ENCODE data around the gene CCDC85B. TPM values are rescaled to one million over a fixed set of nuclear protein-coding genes. Genes with fewer than 3 reads are reported as not detected.

Gene CCDC85B
- total and polyA plus RNA-seq, 8 donors: 7.0 to 68.9 (median 29.7) TPM

DNA sequence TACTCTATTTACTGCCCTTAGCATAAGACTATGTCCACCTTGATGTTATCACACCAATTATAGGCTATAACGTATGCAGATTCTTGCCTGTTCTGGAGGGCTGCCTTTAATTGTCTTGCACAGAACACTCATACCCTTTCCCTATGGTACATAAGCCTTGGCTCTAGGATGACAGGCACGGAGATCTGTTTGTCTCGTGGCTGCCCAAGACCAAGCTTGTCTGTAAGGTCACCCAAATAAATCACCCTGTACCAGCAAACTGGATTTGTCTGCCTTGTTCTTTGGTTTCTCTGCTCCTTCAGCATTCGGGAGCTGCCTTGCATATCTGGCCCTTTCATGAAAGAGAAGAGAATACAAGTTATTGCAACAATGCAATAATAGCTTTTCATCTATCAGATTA lies 47.3 kb downstream of the CCDC85B start:
- Histone ChIP-seq H3K4me3 (no peak overlapping the region), H3K4me1 (no peaks in the 10 kb centered on the region), H3K27me3 (peaks cover 0 to 45% (median 4%) of the 10 kb centered on the region in 3 donors), H3K27ac (no peak overlapping the region), H3K9me3 (no peaks in the 10 kb centered on the region), H3K36me3 (no peaks in the 10 kb centered on the region)
- intact Hi-C loops (cut with DNase I; ENCODE audit: low total_unique reads): no loop called here
- TF ChIP-seq POLR2A (IDR thresholded peaks at IDR 0.05) (no peak), EP300 (IDR thresholded peaks at IDR 0.05) (no peak), POLR2AphosphoS5 (IDR thresholded peaks at IDR 0.05) (no peak)
- TF ChIP-seq, protein P1, sequence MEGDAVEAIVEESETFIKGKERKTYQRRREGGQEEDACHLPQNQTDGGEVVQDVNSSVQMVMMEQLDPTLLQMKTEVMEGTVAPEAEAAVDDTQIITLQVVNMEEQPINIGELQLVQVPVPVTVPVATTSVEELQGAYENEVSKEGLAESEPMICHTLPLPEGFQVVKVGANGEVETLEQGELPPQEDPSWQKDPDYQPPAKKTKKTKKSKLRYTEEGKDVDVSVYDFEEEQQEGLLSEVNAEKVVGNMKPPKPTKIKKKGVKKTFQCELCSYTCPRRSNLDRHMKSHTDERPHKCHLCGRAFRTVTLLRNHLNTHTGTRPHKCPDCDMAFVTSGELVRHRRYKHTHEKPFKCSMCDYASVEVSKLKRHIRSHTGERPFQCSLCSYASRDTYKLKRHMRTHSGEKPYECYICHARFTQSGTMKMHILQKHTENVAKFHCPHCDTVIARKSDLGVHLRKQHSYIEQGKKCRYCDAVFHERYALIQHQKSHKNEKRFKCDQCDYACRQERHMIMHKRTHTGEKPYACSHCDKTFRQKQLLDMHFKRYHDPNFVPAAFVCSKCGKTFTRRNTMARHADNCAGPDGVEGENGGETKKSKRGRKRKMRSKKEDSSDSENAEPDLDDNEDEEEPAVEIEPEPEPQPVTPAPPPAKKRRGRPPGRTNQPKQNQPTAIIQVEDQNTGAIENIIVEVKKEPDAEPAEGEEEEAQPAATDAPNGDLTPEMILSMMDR (IDR thresholded peaks at IDR 0.05): no peak
- WGBS, 5 donors: 33 to 62% (median 51%) methylated on average over 4 of the region's 4 CpGs
- no peak for DNase-seq

Other genes with a start within 250 kb of the CCDC85B start
- gene RELA, start 227.8 kb upstream of the CCDC85B start, total RNA-seq: 10 to 100 TPM; 27.4 to 68.8 (median 54.0) TPM
- 10 to 100 TPM; 37.9 to 56.8 (median 39.2) TPM for gene RELA, start 227.8 kb upstream of the CCDC85B start, polyA plus RNA-seq
- 10 to 100 TPM; 13.3 to 99.1 (median 58.7) TPM for gene KAT5, start 178.4 kb upstream of the CCDC85B start, total RNA-seq
- gene KAT5, start 178.4 kb upstream of the CCDC85B start, polyA plus RNA-seq: 10 to 100 TPM; 51.5 to 76.8 (median 53.5) TPM
- gene RNASEH2C, start 169.9 kb upstream of the CCDC85B start, total RNA-seq: 100 to 1,000 TPM in 1 of 5 donors, 10 to 100 TPM in 4; 14.1 to 171 (median 49.0) TPM
- gene RNASEH2C, start 169.9 kb upstream of the CCDC85B start, polyA plus RNA-seq: 10 to 100 TPM; 69.2 to 86.4 (median 83.9) TPM
- gene AP5B1, start 109.7 kb upstream of the CCDC85B start, total RNA-seq: 10 to 100 TPM in 4 of 5 donors, 1 to 10 TPM in 1; 7.3 to 44.9 (median 19.6) TPM
- 1 to 10 TPM; 3.6 to 5.1 (median 3.7) TPM for gene AP5B1, start 109.7 kb upstream of the CCDC85B start, polyA plus RNA-seq
- gene OVOL1, start 103.6 kb upstream of the CCDC85B start, total RNA-seq: 100 to 1,000 TPM in 1 of 5 donors, 10 to 100 TPM in 1, 1 to 10 TPM in 2, not detected in 1; 1.2 to 120 (median 9.9) TPM
- gene OVOL1, start 103.6 kb upstream of the CCDC85B start, polyA plus RNA-seq: 1 to 10 TPM in 2 of 3 donors, under 1 TPM in 1; 0.92 to 7.8 (median 1.3) TPM
- 1 to 10 TPM in 2 of 5 donors, under 1 TPM in 1, not detected in 2; 0.29 to 1.4 (median 1.3) TPM for gene SNX32, start 56.7 kb upstream of the CCDC85B start, total RNA-seq
- gene SNX32, start 56.7 kb upstream of the CCDC85B start, polyA plus RNA-seq: under 1 TPM; 0.25 to 0.90 (median 0.61) TPM
- gene CFL1, start 32.5 kb upstream of the CCDC85B start, total RNA-seq: 1,000 to 10,000 TPM in 1 of 5 donors, 100 to 1,000 TPM in 4; 389 to 1,430 (median 677) TPM
- 100 to 1,000 TPM; 534 to 874 (median 658) TPM for gene CFL1, start 32.5 kb upstream of the CCDC85B start, polyA plus RNA-seq
- gene MUS81, start 30.2 kb upstream of the CCDC85B start, total RNA-seq: 100 to 1,000 TPM in 2 of 5 donors, 10 to 100 TPM in 3; 26.4 to 162 (median 81.1) TPM
- gene MUS81, start 30.2 kb upstream of the CCDC85B start, polyA plus RNA-seq: 10 to 100 TPM; 32.7 to 64.6 (median 32.9) TPM
- 10 to 100 TPM; 21.0 to 34.4 (median 23.3) TPM for gene EFEMP2, start 17.9 kb upstream of the CCDC85B start, total RNA-seq
- gene EFEMP2, start 17.9 kb upstream of the CCDC85B start, polyA plus RNA-seq: 10 to 100 TPM; 31.8 to 37.9 (median 36.0) TPM
- 1 to 10 TPM in 2 of 5 donors, under 1 TPM in 1, not detected in 2; 0.58 to 2.2 (median 1.1) TPM for gene CTSW, start 10.8 kb upstream of the CCDC85B start, total RNA-seq
- gene CTSW, start 10.8 kb upstream of the CCDC85B start, polyA plus RNA-seq: 1 to 10 TPM in 2 of 3 donors, under 1 TPM in 1; 0.43 to 2.7 (median 1.6) TPM
- gene FIBP, start 2.2 kb upstream of the CCDC85B start, total RNA-seq: 100 to 1,000 TPM in 2 of 5 donors, 10 to 100 TPM in 3; 25.4 to 488 (median 74.3) TPM
- 10 to 100 TPM; 45.2 to 76.5 (median 66.0) TPM for gene FIBP, start 2.2 kb upstream of the CCDC85B start, polyA plus RNA-seq
- gene FOSL1, start 9.7 kb downstream of the CCDC85B start, total RNA-seq: 10 to 100 TPM in 1 of 5 donors, 1 to 10 TPM in 2, not detected in 2; 1.7 to 43.3 (median 1.9) TPM
- gene FOSL1, start 9.7 kb downstream of the CCDC85B start, polyA plus RNA-seq: 10 to 100 TPM in 2 of 3 donors, 1 to 10 TPM in 1; 7.0 to 14.7 (median 14.1) TPM
- gene C11orf68, start 28.4 kb downstream of the CCDC85B start, total RNA-seq: 10 to 100 TPM in 3 of 5 donors, 1 to 10 TPM in 2; 3.1 to 16.8 (median 10.1) TPM
- 10 to 100 TPM; 26.9 to 31.3 (median 29.6) TPM for gene C11orf68, start 28.4 kb downstream of the CCDC85B start, polyA plus RNA-seq
- 100 to 1,000 TPM in 1 of 5 donors, 10 to 100 TPM in 4; 13.3 to 133 (median 49.2) TPM for gene DRAP1, start 28.8 kb downstream of the CCDC85B start, total RNA-seq
- 10 to 100 TPM; 64.0 to 89.2 (median 77.9) TPM for gene DRAP1, start 28.8 kb downstream of the CCDC85B start, polyA plus RNA-seq
- gene TSGA10IP, start 54.8 kb downstream of the CCDC85B start, total RNA-seq: not detected
- not detected for gene TSGA10IP, start 54.8 kb downstream of the CCDC85B start, polyA plus RNA-seq
- gene SART1, start 71.1 kb downstream of the CCDC85B start, total RNA-seq: 100 to 1,000 TPM in 2 of 5 donors, 10 to 100 TPM in 3; 26.1 to 278 (median 38.4) TPM
- 10 to 100 TPM; 76.1 to 93.2 (median 88.9) TPM for gene SART1, start 71.1 kb downstream of the CCDC85B start, polyA plus RNA-seq
- 10 to 100 TPM in 2 of 5 donors, 1 to 10 TPM in 2, not detected in 1; 3.8 to 26.1 (median 12.9) TPM for gene EIF1AD, start 111.5 kb downstream of the CCDC85B start, total RNA-seq
- gene EIF1AD, start 111.5 kb downstream of the CCDC85B start, polyA plus RNA-seq: 10 to 100 TPM; 10.5 to 13.6 (median 13.1) TPM
- gene BANF1, start 111.8 kb downstream of the CCDC85B start, total RNA-seq: 10 to 100 TPM; 12.3 to 58.4 (median 27.2) TPM
- gene BANF1, start 111.8 kb downstream of the CCDC85B start, polyA plus RNA-seq: 100 to 1,000 TPM; 150 to 207 (median 180) TPM
- gene CST6, start 121.3 kb downstream of the CCDC85B start, total RNA-seq: 10 to 100 TPM in 1 of 5 donors, not detected in 4; 47.8 TPM
- gene CST6, start 121.3 kb downstream of the CCDC85B start, polyA plus RNA-seq: 1 to 10 TPM in 1 of 3 donors, under 1 TPM in 1, not detected in 1; 0.50 to 6.6 TPM
- gene CATSPER1, start 135.8 kb downstream of the CCDC85B start, total RNA-seq: not detected
- gene CATSPER1, start 135.8 kb downstream of the CCDC85B start, polyA plus RNA-seq: 1 to 10 TPM in 1 of 3 donors, under 1 TPM in 2; 0.08 to 1.4 (median 0.68) TPM
- not detected for gene GAL3ST3, start 158.5 kb downstream of the CCDC85B start, total RNA-seq
- gene GAL3ST3, start 158.5 kb downstream of the CCDC85B start, polyA plus RNA-seq: not detected
- 100 to 1,000 TPM in 4 of 5 donors, 10 to 100 TPM in 1; 52.7 to 366 (median 164) TPM for gene SF3B2, start 161.7 kb downstream of the CCDC85B start, total RNA-seq
- 100 to 1,000 TPM in 1 of 3 donors, 10 to 100 TPM in 2; 71.4 to 110 (median 99.9) TPM for gene SF3B2, start 161.7 kb downstream of the CCDC85B start, polyA plus RNA-seq
- gene PACS1, start 179.6 kb downstream of the CCDC85B start, total RNA-seq: 100 to 1,000 TPM in 2 of 5 donors, 10 to 100 TPM in 3; 47.0 to 269 (median 57.4) TPM
- gene PACS1, start 179.6 kb downstream of the CCDC85B start, polyA plus RNA-seq: 10 to 100 TPM; 14.7 to 24.3 (median 18.2) TPM